Effector CD4-positive, alpha-beta T cell (primary cell): ENCODE data around the gene WDR43.

Experiments used
- DNase-seq: peaks from one replicate; pipeline ENCODE4 v3.0.0-alpha.2; 2020

WDR43 gene

DNA sequence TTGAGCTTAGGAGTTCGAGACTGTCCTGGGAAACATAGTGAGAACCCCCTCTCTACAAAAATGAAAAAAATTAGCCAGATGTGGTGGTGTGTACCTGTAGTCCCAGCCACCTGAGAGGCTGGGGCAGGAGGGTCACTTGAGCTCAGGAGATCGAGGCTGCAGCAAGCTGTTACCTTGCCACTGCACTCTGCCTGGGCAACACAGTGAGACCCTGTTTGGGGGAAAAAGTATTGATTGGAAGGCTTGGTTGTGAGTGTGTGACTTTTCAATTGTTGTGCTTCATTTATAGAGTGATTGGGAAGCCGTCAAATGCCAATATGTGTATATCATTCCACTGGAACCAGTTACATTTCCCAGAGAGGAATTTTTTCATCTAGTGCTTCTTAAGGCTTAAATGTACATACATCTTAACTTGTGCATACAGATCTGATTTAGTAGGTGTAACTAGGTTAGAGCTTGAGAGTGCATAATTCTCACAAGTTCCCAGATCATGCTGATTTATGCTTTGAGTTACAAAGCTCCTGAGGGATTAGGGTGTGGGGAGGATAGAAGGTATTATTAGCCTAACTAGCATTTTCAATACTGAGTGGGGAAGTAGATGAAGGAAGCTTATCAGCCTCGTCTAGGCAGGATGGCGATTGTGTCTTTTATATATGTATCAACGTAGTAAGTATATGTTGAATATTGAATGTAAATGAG lies 15.3 kb downstream of the WDR43 start:
- no peak for DNase-seq

DNA sequence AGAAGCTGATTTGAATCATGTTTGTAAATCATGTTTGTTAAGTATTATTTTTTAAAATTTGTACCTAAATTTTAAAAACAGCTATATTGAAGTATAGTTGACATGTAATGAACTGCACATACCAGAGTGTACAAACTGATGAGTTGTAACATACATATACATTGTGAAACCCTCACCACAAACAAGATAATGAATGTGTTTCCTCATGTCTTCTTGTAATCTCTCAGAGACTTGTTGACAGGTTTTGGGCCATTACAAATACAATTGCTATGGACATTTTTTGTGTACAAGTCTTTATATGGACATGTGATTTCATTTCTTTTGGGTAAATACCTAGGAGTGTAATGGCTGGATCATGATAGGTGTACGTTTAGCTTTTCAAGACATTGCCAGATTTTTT lies 21.5 kb downstream of the WDR43 start:
- no peak for DNase-seq

DNA sequence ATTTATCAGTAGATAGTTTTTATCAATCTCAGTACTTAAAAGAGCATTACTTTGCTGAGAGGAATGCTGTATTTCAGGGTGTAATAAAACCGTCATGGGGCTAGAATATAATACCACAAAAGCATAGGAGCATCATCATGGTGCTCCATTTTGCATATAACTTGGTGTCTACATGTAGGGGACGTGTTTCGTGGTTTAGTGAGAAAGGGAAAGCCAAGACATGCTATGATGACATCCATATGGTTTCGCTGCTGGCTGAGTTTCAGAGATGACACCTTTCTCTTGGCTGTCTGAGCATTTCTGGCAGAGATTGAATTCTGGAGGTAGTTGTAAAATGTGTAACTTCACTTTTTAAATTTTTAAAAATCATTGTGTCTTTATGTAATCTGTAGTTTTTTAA lies 32.4 kb downstream of the WDR43 start:
- DNase-seq = no peak

DNA sequence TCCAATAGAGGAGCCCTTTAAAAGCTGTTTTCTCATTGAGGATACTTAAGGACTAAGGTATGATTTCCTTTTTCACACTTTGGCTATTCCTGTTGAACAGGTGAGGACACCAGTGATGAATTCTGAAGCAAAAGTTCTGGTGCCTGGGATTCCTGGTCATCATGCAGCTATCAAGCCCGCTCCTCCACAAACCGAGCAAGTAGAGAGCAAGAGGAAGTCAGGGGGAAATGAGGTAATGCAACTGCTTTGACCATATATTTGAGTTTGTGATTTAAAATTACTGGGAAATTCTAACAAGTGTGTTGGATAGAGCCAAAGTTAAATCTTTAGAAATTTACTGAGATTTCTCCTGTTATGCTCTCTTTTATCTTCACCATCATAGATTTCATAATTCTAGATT lies 33.0 kb downstream of the WDR43 start:
- no peak for DNase-seq

DNA sequence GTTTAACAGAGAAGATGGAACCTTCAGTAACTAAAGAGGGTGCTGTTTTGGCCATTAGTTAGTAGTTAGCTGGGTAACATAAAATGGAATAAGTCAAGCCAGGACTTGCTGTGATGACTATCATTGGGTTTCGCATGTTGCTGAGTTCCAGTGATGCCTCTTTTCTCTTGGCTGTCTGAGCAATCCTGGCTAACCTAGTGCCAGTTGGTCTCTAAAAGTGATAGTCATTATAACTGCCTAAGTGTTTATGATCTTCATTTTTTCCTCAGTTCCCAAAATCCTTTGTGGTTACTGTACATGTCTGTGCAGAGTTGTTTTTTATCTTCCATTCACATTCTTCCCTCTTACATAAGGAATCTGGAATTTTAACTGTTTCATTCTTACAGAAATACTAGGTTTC lies 33.4 kb downstream of the WDR43 start:
- no peak for DNase-seq

DNA sequence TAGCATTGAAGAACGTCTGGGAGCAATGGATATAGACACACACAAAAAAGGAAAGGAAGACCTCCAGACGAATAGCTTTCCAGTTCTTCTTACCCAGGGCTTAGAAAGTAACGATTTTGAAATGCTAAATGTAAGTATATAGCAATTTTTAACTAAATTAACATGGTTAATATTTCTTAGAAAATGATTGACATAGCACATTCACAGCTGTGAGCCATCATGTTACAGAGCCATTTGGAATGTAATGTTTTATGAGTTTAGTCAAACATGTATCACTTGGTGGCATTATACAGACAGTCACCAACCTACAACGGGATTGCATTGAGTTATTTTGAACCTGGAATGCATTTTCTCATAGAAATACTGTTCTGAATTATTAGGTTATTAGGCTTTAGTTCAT lies 35.1 kb downstream of the WDR43 start:
- no peak for DNase-seq

DNA sequence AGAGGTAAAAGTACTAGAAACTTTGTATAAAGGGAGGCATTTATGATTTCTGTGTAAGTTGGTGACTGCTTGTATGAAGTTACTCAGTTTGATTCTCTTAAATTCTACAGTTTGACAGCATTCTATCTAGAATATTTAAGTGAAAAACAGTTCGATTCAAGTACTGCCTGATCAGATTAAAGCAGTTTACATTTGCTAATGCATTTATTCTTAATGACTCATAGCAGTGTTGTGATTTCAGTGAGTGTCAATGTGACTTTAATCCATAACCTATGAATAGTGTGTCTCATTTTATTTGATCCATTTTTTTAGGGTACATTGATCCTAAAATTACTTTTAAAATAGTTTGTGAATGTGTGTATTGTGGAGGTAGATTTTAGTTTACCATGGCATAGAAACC lies 35.7 kb downstream of the WDR43 start:
- DNase-seq = no peak

DNA sequence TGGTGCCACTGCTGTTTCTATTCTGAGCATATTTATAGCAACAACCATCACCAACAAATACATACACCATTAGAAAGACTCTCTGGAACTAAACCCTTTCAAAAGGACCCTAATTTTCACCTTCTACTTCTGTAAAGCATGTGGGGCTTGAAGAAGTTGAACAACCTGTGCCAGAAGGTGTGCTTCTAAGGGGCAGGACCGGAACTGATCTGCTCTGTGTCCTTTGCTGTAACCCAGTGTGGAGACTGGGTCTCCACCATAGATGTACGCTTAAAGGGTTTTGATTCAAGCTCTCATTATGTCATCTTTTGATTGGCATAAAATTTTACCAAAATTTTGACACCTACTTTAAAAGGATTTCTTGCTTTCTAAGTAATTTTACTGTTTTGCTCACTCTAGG lies 40.3 kb downstream of the WDR43 start:
- no peak for DNase-seq

DNA sequence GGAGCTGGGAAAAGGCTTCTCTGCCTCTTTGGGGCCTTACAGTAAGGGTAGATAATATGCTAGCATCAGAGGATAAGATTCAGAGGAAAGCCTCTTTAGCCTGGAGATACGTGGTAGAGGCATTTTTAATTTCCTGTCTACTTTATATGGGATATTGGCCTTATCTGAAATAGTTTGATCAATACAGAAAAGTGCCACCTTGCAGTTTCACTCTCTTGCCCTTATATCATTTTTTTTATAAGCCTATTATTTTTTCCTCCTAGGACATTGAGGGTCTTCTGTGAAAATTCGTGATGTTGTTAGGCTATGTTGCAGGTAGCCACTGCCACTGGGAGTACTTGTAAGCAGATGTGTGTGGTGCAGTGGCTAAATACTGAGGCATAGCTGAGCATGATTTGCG lies 46.5 kb downstream of the WDR43 start:
- no peak for DNase-seq

DNA sequence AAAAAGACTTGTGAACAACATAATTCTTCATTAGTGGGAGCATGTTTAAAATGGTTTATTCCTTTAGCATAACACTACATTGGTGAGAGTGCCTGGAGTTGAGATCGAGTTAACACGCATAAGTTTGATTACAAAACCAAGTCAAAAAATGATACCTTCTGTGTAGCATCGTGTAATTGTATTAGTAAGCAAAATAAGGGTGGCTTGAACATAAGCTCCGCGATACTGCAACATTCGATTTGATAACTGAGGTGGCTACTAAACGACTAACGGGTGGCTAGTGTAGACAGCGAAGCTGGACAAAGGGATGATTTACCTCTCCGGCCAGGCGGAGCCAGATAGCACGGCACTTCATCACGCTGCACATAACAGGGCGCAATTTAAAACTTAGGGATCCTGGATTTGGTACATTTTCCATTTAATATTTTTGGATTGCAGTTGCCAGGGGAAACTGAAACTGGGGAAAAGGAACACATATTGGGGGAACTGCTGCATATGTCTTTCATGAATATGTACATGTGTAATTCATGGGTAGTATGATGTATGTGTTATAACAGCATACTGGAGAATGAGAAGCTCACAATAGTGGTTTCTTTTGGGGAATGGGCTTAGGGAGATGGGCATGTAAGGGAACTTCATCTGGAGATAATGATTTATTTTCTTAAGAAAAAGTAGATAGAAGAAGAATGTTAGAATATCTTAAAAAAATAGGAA lies 50.2 kb downstream of the WDR43 start:
- no peak for DNase-seq

DNA sequence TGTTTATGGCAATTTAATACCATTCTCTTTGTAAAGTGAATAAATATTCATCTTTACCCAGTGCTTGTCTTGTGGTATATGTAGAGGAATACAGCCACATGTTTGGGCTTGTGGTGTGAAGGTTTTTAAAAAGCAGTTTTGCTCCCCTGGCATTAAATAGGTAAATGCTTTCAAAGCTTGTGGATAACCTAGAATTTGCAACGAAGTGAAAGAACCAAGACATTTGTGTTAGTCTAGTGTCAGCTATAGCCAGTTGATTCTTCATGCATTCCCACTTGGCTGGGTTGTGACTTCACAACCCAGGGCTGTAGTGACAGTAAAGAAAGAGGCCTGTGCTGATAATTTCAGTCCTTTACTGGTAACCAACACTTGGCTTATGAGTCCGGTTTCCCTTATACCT lies 53.7 kb downstream of the WDR43 start:
- no peak for DNase-seq

DNA sequence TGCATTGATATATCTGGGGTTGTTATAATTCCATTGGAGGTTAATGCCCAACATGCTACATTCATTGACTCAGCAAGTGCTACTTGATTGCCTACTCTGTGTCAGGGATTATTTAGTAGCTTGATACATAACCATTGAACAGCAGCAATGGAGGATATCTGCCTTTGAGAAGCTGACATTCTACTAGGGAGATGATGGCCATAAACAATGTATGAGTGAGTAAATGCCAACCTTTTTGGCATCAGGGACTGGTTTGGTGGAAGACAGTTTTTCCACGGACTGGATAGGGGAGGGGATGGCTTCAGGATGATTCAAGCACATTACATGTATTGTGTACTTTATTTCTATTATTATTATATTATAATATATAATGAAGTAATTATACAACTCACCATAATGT lies 54.7 kb downstream of the WDR43 start:
- DNase-seq = no peak

DNA sequence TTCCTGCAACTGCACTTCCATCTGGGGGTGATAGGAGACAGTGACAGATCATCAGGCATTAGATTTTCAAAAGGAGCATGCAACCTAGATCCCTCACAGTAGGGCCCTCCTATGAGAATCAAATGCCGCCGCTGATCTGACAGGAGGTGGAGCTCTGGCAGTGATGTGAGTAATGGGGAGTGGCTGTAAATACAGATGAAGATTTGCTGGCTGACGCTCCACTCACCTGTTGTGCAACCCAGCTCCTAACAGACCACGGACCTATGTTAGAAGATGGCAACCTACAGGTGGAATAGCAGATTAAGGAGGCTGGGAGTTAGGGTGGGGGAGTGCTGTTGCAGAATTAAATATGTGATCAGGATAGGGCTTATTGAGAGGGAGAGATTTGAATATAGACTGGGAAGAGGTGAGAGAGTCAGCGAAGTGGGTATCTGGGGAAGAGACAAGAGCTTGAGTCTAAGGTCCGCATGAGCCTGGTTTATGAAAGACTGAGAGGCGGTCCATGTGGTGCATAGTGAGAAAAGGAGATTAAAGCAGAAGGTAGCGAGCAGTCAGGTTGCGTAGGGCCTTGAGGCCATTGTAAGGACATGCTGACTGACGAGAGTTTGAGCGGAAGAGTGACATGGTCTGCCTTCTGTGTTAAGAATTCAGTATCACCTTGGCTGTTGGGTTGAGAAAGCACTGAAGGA lies 55.3 kb downstream of the WDR43 start:
- DNase-seq = no peak

DNA sequence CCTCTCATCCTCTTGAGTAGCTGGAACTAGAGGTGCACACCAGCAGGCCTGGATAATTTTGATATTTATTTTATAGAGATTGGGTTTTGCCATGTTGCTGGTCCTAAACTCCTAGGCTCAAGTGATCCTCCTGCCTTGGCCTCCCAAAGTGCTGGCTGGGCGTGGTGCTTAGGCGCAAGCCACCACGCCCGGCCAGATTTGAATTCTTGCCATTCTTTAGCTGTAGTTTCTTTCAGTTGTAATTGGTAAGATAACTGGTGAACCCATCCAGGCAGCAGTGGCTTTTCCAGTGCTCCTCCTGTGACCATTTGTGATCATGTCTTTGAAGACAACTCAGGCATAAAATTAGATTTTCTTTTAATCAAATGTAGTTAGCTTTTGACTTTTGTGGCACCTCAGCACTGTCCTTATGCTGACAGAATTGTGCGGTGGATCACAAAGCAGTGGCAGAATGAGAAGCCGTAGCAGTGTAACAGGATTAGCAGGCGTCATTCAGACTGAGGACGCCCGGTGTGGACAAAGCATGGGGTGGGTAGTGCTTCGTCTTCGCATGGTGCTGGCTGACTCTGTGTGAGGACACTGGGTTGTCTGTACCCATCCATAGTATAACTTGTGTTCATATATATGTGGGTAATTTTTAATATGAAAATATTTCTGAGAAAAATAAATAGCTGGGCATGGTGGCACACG lies 56.6 kb downstream of the WDR43 start:
- DNase-seq = no peak

DNA sequence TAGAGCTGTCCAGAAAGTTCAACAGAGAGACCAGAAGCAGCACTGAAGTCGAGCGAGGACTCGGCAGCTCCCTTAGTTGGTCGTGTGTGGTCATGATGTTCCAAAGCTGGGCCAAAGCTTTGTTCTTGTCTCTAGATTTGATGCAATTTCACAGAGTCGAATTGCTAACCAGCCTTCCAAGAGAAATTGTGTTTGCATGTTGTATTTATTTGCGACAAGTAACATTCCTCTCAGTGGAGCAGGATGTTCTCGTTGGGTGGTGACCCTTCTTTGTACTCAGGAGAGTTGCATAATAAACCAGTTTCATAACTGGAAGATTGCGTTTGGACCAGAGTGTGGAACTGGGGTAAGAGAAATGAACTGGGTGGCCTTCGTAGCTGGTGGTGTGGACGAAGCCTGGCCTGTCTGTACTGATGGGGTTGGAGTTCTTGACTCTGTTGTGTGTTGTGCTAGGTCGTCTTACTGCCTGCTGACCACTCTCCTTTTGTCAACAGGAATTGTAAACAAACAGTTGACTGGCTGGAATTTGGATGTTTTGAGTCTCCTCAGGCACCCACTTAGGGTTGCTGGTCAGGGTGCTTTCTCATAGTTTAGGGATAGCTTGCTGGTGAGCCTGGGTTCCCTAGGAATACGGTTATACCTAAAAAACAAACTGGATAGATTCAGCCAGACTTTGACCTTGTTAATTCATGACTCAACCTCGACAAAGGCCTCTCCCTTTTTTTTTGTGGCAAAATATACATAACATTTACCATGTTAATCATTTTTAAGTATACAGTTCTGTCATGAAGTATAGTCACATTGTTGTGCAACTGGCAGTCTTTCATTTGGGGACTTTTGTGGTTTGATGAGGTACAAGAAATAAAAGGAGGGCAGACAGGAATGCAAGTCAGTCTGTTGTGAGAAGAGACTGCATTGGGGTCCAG lies 57.7 kb downstream of the WDR43 start:
- no peak for DNase-seq

DNA sequence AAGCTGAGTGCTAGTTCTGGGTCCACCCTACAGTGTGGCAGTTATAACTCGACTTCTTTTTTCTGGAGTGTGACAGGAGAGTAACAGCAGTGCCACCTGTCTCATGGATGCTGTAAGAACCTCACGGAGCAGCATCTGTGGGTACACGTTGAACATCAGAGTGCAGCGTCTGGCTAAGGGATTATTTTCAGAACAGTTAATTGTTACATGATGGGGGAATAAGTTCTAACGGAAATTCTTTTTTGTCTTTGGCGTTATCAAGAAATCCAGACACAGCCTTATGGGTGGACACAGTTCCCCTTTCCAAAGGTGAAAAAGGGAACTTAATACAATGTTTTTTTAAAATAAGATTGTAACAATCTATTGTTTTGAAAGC lies 58.4 kb downstream of the WDR43 start:
- no peak for DNase-seq

DNA sequence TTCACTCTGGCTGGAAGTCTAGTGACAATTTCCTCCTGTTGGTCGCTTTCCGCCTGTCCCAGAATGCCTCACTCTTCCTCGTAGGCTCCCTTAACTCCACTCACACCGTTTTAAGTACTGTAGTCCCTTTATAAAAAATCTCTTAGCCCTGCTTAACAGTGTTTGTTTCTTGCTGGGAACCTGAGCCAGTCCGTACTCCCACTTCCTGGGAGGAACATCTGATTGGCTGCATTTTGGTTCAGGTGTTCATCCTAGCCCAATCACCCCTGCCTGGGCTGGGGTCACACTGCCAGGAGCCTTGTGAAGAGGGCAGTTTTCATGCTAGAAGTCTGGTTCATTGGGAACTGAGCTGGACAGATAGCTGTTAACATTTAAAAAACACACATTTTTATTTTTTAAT lies 61.0 kb downstream of the WDR43 start:
- no peak for DNase-seq

DNA sequence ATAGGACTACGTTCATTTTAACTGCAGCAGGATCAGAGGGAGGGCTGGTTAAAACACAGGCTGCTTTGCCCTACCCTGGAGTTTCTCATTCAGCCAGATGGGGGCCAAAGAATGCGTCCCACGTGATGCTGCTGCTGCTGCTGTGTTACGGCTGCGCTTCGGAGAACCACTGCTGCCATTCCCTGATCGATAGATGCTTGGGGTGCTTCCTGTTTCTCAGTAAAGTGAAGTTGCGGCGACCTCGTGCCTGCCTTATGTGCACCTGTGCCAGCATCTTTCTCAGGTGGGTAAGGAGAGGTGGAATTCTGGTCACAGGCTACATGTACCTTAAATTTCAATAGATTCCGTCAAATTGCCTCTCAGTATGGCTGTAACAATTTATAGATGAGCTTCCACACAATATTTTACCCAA lies 62.0 kb downstream of the WDR43 start:
- peak; percentile 43 for DNase-seq

DNA sequence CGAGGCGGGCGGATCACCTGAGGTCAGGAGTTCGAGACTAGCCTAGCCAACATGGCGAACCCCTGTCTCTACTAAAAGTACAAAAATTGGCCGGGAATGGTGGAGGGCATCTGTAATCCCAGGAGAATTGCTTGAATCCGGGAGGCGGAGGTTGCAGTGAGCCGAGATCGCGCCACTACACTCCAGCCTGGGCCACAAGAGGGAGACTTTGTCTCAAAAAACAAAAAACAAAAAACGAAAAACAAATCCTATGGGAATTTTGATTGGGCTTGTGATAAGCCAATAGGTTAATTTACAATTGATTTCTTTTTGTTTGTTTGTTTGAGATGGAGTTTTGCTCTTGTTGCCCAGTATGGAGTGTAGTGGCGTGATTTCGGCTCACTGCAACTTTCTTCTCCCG lies 62.4 kb downstream of the WDR43 start:
- DNase-seq = no peak

DNA sequence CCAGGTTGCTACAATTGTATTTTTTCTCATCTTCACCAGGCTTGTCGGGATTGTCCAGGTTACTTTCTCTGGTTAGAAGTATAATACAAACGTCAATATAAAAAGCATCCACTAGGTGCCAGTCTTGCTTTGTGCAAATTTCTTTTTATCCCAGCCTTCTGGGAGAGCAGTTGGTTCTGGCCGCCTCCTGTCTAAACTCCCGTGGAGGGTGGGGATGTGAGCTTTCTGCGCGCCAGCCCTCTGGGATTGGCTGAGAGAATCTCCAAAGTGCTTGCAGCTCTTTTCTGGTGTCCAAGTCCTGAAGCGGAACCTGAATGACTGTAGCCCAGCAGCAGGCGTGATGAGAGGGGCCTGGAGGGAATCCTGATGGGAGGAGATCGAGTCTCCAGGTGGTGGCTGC lies 64.2 kb downstream of the WDR43 start:
- DNase-seq = peak; percentile 26

DNA sequence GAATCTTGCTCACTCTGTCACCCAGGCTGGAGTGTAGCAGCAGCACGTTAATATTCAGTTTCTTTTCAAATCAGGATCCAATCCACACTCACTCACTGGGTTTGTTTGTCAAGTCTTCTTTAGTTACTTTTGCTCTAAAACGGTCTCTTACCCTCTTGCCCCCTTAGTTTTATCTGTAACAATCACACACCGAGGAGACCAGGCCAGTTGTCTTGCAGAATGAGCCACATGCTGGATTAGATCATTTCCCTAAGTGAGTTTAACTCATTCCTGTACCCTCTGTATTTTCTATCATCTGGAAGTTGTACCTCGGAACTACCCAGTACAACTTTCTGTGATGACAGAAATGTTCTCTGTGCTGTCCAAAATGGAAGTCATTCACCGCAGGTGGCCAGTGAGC lies 65.9 kb downstream of the WDR43 start:
- DNase-seq = no peak

DNA sequence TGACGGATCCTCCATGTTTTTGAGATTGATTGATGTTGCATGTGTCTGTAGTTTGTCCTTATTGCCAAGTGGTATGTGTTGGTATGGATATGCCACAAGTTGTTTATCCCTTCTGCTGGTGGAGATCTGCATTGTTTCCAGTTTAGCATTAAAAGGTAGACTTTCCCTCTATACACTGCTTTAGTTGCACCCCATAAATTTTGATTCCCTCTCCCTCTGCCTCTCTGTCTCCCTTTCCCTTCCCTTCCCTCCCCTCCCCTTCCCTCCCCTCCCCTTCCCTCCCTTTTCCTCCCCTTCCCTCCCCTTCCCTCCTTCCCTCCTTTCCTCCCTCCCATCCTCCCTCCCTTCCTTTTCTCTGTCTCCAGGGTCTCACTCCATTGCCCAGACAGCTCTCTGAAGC lies 68.0 kb downstream of the WDR43 start:
- DNase-seq = no peak
